ENCODE data around the gene WLS. TPM values are rescaled to one million over a fixed set of nuclear protein-coding genes. Genes with fewer than 3 reads are reported as not detected.
A peak's percentile ranks its signal among the peaks of the same experiment; 100 is the strongest.

Gene WLS
- total RNA-seq, 2 donors from 2014 or later, result 51.0 to 55.8 TPM

DNA sequence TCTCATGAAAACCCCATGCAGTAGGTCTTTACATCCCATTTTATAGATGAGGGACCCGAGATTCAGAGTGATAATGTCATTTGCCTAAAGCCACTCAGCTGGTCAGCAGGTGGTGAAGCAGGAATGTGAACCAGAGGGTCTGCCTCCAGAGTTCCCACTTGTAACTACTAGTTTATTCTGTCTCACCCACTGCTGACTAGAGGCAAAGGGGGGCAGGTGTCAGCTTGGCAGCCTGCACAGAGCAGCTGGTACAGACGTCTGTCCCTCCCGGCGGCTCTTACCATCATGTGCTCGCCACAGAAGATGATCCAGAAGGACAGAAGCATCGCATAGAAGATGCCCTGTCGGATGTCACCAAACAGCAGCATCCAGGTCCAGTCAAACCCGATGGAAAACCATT is 82.4 kb downstream of the WLS start:
- Histone ChIP-seq H3K4me1 (peaks cover 0 to 15% of the 10 kb centered on the region in 2 donors), H3K27ac (peak overlapping the region; percentile 52 to 78), H3K4me3 (no peak overlapping the region), H3K36me3 (peaks cover 14% of the 10 kb centered on the region), H3K9me3 (no peaks in the 10 kb centered on the region), H3K27me3 (no peaks in the 10 kb centered on the region)
- no peak for DNase-seq (ENCODE audit: low spot score)
- TF ChIP-seq, protein P1, sequence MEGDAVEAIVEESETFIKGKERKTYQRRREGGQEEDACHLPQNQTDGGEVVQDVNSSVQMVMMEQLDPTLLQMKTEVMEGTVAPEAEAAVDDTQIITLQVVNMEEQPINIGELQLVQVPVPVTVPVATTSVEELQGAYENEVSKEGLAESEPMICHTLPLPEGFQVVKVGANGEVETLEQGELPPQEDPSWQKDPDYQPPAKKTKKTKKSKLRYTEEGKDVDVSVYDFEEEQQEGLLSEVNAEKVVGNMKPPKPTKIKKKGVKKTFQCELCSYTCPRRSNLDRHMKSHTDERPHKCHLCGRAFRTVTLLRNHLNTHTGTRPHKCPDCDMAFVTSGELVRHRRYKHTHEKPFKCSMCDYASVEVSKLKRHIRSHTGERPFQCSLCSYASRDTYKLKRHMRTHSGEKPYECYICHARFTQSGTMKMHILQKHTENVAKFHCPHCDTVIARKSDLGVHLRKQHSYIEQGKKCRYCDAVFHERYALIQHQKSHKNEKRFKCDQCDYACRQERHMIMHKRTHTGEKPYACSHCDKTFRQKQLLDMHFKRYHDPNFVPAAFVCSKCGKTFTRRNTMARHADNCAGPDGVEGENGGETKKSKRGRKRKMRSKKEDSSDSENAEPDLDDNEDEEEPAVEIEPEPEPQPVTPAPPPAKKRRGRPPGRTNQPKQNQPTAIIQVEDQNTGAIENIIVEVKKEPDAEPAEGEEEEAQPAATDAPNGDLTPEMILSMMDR (IDR thresholded peaks at IDR 0.05), result no peak

DNA sequence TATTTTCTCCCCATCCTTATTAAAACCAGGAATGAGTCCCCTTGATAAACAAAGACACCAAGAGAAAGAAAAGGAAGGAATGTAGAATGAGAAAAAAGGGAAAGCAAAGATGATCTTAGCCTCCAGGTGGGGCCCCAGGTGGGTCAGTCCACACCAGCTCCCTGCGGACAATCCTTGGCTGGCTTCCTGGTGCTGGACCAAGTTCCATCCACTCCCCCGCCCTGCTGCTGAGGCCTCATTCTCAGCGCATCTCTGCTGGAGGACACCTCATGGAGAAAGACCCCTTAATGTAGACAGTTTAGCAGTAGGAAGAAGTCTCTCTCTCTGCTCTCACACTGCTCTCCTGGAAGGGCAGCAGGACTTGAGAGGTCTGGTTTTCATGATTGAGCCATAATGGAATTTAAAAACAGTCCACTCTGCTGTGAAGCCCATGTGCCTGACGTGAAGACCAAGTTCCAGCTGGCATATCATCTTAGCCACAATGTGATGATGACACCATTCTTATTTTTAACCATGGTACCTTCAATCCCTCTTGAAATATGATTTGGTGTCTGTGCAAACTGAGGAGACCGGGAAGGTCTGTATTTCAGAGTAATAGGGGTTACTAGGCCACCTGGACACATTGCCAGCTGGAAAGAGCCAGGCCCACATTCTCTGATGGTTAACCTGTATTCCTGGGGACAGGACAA is 83.1 kb downstream of the WLS start:
- TF ChIP-seq, protein P1 (IDR thresholded peaks at IDR 0.05), result no peak
- H3K36me3 ChIP-seq, result peaks cover 14% of the 10 kb centered on the region
- H3K4me3 ChIP-seq, result no peak overlapping the region
- no peak for DNase-seq (ENCODE audit: low spot score)
- H3K27me3 ChIP-seq, result no peaks in the 10 kb centered on the region
- peak overlapping the region; percentile 52 to 78 for H3K27ac ChIP-seq
- peaks cover 0 to 15% of the 10 kb centered on the region in 2 donors for H3K4me1 ChIP-seq
- no peaks in the 10 kb centered on the region for H3K9me3 ChIP-seq

DNA sequence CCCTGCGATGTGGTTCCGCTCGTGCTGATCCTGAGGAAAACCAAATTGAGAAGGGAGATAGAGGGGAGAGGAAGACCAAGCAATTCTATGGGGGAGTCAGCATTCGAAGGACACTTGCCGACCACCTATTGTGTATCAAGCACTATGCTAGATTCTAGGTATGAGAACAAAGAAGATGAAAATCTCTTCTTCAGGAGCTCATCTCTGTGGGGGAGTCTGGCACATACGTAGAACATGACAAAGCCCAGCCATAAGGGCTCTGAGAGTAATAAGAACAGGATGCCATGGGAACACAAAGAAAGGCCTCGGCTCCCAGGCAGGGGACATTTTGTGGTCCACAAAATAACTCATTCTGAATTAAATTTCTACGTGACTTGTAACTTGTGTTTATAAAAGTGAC is 83.7 kb downstream of the WLS start:
- Histone ChIP-seq H3K36me3 (peaks cover 10% of the 10 kb centered on the region), H3K27me3 (no peaks in the 10 kb centered on the region), H3K4me1 (peaks cover 0 to 15% of the 10 kb centered on the region in 2 donors), H3K27ac (peak overlapping the region; percentile 52 to 78), H3K4me3 (no peak overlapping the region), H3K9me3 (no peaks in the 10 kb centered on the region)
- DNase-seq (ENCODE audit: low spot score), result no peak
- TF ChIP-seq, protein P1 (IDR thresholded peaks at IDR 0.05), result no peak

DNA sequence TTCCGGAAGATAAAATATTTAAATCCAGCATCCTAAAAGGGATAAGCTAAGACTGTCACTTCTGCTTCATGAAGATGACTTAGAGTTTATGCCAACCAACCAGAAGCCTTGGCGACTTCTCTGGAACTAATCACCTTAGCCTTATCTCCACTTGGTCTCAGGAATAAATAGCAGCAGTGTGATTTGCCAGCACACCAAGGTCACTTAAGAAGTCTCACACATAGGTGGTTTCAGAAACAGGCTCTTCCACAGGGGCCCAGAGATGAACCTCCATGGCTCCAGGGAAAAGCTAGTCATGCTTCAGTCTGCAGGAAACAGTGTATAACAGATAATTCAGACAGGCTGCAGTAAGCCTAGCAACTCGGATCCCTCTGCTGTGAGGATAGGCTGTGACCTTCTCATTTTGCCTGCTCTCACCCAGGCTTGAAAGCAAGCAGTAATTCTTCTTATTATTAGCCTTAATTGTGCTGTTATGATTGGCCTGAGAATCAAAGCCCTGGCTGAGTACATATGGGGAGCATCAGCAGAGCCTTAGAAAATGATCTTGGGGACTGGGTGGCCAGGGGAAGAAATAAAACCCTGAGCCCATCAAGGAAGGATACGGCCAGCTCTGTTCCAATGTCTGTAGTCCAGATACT is 84.7 kb downstream of the WLS start:
- no peaks in the 10 kb centered on the region for H3K27me3 ChIP-seq
- H3K4me1 ChIP-seq, result peaks cover 0 to 16% of the 10 kb centered on the region in 2 donors
- no peaks in the 10 kb centered on the region for H3K9me3 ChIP-seq
- no peak overlapping the region for H3K4me3 ChIP-seq
- H3K36me3 ChIP-seq, result peaks cover 5% of the 10 kb centered on the region
- peak overlapping the region in 1 of 2 donors; percentile 78 for H3K27ac ChIP-seq
- TF ChIP-seq, protein P1 (IDR thresholded peaks at IDR 0.05), result no peak
- no peak for DNase-seq (ENCODE audit: low spot score)

DNA sequence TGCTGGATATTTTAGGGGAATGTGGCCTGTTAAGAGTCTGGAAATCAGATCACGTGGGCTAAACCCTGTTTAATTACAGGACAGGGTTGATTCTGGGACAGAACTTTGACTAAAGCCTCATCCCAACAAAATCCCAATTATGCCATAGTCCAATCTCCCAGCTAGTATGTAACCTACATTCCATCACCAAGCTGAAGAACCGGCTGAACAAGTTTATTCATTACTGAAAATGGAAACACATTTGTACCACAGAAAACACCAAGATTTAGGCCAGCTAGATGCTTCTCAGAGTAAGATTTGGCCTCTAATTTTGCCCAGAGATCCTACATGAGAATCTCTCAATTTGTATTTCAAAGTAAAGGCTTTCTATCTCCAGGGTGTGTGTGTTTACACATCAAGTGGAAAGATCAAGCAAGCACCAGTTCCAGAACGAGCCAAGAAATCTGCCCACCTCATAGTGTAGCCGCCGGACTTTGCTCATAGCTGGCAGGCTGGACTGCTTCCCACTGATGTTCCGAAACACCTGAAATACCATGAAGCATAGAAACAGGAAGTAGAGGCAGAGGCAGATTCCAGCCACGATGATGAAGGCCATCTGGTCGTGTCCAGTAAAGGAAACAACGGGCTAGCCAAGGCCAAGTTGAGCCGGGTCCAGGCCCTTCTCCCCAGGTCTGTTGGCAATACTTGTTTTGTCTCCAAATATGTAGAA is 86.8 kb downstream of the WLS start:
- H3K36me3 ChIP-seq, result no peaks in the 10 kb centered on the region
- DNase-seq (ENCODE audit: low spot score), result no peak
- H3K4me1 ChIP-seq, result peaks cover 0 to 37% of the 10 kb centered on the region in 2 donors

More for the DNA sequence above, 86.8 kb downstream of the WLS start:
- Histone ChIP-seq H3K9me3 (no peaks in the 10 kb centered on the region), H3K27me3 (no peaks in the 10 kb centered on the region), H3K4me3 (no peak overlapping the region), H3K27ac (no peak overlapping the region)
- TF ChIP-seq, protein P1 (IDR thresholded peaks at IDR 0.05), result no peak

Measured in right atrium auricular region (tissue), 2 donors.